Stimulated activated CD4-positive, alpha-beta T cell treated with anti-CD3 and anti-CD28 coated beads, Interleukin-2, amount 100 ng/mL, for 4 hours (primary cell): ENCODE measurements around the gene SERINC3.
"Not testable (repeated sequence)": the region's sequence is repeated elsewhere in the genome, so short reads cannot be mapped to it uniquely, and the experiment has no call there.

ENCODE experiments used
- DNase-seq: peaks from one replicate; pipeline ENCODE4 v3.0.0-alpha.2; 2020; ENCODE audit warnings: low read depth

The SERINC3 gene

DNA sequence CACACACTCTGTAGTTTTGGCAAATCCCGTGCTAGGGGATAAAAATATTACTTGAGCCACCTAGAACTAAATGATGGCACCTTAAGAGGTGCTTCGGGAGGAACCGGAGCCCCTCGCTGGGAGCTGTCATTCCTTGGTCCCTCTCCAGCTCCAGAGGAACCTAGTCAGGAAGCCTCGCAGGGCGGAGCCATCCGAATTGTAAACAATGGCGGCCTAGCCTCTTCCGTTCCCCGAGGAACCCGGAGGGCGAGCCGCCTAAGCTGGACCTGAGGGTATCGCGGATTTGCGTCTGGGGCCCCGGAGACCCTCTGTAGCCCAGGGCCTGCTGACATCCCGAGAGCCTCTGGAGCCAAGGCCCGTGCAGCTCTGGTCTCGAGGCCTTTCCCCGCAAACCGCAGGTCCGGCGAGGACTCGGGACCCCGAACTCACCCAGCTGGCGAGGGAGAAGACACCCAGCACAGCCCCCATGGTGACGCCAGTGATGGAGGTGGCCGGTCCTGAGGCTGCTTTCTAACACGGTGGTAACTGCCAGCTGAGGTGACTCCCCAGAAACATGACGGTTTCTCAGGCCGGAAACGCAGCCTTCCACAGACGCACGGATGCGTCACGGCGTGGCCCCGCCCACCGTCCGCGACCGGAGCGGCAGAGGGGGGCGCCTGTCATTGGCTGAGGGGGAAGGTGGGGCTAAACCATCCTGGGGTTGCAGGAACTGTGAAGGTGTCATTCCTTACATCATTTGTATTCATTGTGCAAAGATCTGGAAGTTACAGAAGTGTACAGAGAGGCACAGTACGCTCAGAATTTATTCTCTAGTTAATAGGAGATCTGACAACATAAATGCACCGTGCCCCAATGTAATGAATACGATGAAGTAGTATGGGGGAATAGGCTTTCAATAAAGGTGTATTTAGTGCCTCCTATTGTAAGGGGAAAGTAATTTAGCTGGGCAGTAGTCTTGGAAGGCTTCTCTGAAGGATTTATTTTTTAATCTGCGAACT is at the start of gene SERINC3:
SERINC3 (minus strand) TSS at position 587 of the 998 bp plus-strand sequence; CDS start at position 468, 119 bp downstream.
- peak; percentile 94 for DNase-seq

DNA sequence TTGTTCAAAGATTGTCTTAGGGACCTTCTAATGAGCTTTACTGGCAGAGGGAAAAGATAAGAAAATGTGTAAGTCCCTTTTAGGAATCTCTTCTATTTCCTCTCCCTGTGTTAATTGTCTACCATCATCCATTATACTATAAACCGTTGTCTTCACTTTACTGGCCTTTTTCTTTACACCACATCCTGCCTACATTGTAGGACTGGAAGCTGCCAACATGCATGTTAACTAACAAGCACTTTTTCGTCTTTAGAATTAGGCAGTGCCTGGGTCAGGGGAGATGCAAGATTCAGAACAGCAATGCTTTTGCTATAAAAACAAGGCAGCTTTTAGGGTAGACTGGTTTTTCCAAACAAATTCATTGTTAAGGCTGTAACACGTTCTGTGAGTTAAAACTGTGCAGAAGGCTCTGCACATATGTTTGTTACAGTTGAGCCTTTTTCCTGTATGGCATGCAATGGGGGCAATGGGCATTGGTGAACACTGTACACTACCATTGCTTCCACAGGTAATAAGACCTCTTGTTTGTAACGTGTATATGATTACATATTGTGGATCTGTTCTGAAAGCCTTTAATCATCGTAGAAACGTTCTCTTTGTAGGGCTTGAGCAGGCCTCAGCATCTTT is 49.6 kb upstream of the SERINC3 start:
- no peak for DNase-seq

DNA sequence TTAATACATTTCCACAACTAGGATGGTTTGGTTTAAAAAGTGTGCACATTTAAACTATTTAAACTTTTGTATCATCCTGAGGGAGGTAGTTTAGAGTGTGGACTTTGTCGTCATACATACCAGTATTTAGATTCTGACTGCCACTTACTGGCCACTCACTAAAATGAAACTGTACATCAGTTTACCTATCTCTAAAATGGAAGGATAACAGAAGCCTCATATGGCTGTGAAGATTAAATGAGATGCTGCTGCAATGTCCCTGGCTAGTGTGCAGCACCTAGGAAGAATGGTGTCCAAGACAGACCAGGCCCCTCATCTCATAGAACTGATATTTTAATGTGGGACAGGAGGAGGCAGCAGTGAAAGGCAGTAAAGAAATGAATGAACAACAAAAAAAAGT is 48.5 kb upstream of the SERINC3 start:
- DNase-seq: no peak

DNA sequence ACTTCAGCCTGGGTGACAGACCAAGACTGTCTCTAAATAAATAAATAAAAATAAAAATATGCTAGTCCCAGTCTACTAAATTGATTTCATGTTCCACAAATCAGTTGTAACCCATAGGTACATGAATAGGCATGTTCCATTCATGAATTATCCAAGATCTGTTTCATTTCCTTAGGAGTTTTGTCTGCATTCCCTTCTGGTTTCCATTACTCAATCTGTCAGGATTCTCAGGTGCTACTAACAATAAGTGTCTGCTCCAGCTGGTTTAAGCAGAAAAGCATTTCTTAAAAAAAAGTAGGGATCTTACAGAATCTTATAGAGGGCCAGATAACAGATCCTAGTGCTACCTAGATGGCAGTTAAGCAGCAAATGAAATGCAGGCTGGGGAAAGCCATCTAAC is 44.9 kb upstream of the SERINC3 start:
- no peak for DNase-seq

DNA sequence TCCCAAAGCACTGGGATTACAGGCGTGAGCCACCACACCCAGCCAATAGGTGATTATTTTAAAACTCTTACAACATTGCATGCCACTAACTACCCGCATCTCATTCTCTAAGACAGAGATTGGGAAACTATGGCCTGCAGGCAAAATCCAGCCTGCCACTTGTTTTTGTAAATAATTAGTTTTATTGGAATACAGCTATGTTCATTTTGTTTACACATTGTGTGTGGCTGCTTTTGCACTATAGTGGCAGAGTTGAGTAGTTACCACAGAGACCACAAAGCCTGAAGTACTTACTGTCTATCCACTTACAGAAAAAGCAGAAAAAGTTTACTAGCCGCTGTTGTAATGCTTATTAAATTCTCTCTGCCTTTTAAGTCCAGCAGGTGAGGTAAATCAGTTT is 44.1 kb upstream of the SERINC3 start:
- DNase-seq: no peak

DNA sequence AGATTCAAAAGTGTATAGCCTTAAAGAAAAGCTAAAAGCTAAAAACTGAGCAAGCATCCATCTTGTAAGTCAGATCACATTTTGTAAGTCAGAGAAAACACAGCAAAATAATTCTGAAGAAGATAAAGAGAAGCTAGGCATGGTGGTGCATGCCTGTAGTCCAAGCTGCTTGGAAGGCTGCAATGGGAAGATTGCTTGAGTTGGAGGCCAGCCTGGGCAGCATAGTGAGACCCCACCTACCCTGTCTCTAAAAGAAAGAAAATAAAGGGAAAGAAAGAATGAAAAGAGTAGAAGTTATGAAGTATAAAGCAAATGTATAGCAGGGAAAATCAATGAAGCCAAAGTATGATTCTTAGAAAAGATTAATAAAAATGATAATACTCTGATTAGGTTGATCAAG is 40.0 kb upstream of the SERINC3 start:
- no peak for DNase-seq

DNA sequence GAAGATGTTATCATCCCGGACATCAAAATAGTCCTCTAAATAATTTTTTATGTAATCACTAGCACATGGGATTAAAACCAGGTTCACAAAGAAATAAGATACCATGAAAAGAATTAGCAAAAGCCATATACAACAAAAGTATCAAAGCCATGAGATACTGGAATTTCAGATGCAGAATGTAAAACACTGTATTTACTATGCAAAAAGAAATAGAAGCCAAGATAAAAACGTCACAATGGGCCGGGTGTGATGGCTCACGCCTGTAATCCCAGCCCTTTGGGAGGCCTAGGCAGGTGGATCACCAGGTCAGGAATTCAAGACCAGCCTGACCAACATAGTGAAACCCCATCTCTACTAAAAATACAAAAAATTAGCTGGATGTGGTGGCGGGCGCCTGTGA is 38.9 kb upstream of the SERINC3 start:
- not testable (repeated sequence) for DNase-seq

DNA sequence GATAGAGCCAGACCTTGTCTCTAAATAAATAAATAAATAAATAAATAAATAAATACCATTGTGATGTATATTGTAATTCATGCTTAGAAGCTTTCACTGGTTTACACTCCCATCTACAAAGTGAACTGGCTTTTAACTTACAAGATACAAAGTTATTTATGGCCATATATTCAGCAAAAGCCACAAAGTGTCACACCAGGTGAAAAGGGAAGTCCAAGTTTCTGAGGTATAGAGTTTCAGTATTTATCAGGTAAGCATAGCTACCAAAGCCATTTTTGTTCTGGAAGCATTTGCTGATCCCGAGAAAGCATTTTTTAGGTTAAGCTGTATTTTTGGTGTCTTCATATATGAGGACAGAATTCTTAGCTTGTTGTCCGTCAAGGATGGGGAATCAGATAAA is 38.4 kb upstream of the SERINC3 start:
- DNase-seq: no peak

DNA sequence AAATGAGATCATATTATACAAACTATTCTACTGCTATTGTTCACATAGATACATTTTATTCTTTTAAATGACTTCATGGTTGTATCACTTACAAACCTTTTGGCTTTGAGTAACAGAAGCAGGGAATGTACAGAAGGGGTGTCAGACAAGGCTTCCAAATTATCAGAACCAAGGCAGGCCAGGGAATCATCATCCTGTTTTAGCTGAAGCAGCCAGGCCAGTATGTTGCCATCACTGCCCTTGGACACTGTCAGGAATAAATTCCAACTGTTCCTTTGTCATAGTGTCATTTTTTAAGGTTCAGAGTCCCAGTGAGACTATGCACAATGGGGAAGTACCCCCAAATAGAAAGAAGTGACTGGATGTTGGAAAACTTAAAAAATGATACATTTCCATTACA is 37.4 kb upstream of the SERINC3 start:
- DNase-seq: no peak

DNA sequence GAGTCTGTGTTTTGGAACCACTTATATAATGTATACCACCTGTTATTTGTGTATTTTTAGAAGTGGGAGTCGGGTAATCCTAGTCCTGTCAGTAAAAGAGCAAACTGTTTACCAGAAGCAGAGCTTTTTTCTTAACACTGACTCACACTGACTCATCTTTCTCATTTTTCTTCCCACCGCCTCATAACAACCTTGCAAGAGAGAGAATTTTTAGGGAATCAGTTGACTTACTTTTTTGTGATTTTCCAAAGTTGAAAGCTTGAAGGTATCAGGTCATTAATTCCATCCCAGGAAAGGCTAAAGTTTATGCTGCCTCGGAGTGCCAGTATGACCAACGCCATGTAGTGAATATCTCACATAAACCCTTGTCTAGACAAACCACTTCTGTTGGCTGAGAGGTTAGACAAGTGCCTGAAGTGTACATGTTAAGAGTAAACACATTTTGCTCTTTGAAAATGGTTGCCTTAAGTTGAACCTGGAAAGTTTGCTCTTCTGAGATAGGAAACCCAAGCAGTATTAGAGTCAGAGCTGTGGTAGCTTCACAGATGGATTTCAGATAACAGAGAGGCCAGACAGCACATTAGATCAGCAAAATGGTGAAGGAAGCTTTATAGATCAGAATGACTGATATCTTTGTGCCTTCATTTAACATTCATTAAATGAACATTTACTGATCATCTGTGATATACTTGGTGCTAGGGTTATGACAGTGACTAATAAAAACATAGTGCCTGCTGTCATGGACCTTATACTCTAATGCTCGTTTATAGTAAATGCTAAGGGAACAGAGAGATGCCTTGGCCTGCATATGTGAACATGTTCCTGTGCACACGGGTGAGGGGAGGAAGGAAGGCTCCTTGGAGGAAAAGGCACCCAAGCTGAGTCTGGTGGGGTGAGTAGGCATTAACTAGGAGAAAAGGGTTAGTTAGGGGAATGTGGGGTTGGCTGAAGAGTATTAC is 31.4 kb upstream of the SERINC3 start:
- DNase-seq: no peak

DNA sequence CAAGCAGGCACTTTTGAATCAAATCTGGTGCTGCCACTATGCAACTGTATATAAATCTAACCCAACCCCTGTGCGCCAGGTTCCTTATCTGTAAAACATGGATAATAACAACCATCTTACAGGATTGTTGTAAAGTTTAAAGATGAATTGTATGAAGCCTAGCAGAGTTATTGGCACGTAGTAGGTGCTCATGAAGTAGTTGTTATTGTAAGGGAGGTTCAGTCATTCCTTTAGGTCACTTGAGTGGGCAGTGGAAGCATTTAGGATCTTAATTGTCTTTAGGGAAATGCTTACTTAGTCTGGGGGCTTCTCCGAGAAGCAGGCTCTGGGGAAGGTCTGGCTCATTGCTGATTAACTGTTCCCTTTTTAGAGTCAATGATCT is 30.7 kb upstream of the SERINC3 start:
- DNase-seq: no peak

DNA sequence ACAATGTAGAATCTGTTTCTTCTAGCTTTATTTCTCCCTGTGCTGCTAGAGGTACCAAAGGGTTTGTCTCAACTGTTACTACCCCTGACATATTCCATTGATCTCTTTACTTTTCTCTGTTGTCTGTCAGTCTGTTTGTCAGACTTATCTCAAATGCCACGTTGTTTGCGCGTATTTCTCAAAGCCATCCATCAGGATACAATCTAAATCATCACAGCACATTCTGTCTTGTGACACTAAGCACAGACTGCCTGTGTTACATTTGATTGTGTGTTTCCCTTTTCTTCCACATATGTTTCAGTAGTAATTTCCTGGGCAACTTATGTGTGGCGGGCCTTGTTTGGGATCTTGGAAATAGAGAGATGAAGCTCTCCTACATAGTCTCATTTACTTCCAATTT is 30.2 kb upstream of the SERINC3 start:
- DNase-seq: no peak

DNA sequence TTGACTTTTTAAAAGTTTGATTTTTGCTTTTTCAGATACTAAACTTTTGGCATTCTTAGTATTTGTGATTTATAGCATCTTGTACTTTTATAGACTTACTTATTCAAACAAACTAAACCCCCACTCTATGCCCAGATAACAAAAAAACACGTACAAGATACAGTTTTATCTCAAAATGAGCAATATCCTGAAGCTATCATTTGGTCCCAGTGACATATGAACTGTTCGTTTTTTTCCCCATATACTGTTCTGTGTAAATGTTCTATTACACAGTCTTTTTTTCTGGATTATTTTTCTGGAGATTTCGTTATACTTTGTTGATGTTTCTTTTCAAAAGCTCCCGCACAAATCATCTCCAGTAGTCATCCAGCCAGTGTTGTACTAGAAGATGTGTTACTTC is 27.3 kb upstream of the SERINC3 start:
- no peak for DNase-seq

DNA sequence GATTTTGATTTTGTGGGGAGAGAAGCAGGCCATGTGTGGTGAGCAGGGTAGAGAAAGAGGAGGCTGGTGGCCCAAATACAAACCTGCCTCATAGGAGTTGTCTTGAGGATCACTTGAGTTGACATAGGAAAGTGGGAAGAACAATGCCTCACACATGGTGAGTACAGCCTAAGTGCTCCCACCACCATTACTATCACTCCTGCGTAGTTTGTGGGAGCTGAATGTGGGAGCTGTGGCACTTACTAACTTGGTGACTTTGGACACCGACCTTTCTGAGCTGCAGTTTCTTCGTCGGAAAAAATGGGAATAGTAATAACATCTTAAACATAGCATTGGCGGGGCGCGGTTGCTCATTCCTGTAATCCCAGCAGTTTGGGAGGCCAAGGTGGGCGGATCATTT is 25.5 kb upstream of the SERINC3 start:
- DNase-seq: no peak

DNA sequence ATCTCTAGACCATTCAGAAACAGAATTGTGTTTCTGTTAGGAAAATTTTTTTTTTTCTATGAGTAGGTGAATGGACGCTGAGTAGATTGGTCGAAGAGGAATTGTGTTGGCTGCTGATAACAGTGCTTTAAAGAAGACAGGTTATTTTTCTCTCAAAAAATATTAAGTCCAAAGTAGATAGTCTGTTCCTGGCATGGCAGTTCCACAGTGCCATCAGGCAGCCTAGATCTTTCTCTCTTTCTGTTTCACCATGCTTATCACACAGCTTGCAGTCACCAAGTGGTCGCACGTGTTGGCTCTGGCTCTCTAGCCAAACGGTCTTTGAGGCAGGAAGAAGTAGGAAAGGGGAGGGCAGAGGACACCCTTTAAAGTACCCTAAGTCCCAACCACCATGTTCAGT is 22.4 kb upstream of the SERINC3 start:
- no peak for DNase-seq

DNA sequence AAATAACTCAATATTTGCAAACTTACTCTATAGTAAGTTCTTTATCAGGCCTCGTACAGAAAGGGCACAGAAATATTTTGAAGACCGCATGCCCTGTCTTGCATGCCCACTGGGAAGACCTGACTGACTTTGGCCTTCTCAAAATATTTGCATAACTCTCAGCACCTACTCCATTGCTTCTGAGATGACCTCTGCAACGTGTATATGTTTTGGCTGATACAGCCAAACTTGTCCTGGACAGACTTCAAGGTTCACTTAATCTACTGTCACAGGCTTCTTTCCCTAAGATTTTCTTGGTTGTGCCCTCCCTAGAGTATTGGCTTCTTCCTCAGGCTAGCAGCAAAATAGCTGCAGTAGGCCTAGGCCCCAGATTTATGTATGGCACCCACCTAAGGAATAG is 21.5 kb upstream of the SERINC3 start:
- no peak for DNase-seq

DNA sequence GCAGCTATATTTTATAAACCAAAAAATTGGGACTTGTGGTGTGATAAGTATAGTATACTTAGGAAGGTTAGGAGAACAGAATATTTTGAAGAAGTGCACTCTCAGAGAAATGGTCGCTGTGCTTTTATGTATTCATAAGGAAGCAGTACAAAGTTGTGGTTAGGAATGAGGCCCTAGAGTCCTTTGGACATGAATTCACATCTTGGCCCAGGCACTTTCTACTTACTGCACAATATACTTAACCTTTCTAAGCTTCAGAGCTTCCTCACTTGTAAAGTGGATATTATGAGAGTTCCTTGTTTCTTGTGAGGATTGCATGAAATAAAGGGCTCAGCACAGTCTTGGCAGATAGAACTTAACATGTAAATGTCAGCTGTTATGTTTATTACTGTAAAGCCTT is 21.0 kb upstream of the SERINC3 start:
- DNase-seq: no peak

DNA sequence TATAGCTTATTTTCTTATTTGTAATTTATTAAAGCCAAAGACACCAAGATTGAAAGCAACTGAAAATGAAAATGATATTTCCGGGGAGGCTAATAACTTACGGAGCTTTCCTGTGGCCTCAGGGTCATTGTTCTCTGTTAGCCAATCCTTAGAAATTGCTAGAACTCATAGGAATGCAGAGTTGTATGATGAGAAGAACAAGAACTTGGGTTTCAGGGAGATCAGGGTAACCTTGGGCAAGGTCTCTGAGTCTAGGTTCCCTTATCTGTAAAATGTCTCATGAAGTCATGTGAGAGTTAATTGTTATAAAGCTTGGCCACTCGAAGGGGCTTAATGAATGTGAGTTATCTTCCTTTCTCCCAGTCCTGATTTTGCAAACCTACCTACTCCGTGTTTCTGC is 20.1 kb upstream of the SERINC3 start:
- no peak for DNase-seq

DNA sequence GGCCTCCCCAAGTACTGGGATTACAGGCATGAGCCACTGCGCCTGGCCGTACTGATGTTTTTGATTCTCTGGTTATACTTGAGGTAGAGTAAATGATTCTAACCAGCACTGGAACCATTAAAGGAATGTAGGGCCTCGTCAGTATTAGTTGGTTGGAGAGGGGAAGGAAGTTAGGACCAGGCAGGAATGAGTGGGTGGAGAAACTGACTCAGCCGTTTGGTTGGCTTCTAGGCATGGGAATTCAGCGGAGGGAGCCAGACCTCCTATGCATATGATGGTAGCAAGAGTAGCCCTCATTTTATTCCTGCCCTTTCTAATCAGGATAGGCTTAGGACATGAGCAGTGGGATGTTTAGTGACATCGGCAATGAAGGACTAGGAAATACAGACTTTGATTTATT is 19.0 kb upstream of the SERINC3 start:
- DNase-seq: no peak

DNA sequence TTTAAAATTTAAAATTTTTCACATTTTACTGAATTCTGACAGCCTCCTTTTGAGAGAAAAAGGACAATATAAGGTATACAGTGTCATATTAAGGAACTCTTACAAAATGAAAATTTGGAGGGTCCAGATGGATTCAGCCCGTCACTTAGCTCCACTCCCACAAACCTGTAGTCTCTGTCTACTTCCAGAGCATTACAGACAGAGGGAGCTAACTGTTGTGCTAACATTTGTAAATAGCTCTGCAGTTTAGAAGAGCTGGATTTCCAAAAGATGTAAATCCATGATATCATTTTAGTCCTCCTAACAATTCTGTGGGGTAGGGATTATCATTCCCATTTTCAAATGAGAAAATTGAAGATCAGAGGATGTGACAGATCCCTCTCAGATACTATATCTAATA is 16.1 kb upstream of the SERINC3 start:
- DNase-seq: no peak

DNA sequence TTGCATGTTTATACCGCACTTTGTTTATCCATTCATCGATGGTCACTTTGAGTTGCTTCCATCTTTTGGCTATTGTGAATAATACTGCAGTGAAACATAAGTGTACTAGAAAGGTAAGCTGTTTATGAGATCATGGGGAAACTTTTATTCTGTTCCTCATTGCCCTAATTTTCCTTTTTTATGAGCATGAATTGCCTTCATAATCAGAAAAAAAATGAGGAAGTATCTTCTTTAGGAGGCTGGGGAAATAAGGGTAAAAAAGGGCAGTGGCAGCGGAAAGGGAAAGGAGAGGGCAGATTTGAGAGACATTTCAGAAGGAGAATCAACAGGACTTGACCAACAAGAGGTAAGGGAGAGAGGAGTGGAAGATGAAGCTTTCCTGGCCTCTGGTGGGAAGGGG is 14.3 kb upstream of the SERINC3 start:
- no peak for DNase-seq

DNA sequence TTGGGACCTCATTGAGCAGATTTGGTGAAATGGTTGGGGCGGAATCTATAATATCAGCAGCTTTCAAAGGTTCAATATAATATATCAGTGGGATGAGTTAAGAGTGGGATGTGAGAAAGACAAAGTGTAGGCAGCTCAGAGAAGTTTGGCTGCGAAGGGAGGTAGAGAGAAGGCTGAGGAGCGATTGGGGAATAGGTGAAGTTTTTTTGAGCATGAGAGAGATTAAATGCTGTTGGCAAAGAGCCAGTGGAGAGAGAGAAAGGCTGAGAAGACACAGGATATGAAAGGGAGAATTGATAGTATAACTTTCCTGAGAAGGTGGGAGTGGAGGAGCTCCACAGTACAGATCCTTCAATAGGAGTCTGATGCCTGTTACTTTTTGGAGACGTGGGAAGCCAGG is 12.1 kb upstream of the SERINC3 start:
- no peak for DNase-seq

DNA sequence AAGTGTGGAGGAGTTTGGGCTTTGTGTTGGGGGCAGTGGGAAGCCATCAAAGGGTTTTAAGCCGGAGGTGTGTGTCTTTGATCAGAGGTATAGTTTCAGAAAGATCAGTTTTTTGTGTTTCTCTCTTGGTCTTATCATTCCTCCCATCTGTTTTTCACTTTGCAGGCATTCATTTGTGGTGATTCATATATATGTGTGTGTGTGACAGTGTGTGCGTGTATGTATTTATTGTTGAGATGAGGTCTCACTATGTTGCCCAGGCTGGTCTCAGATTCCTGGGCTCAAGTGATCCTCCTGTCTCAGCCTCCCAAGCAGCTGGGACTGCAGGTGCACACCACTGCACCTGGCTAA is 11.1 kb upstream of the SERINC3 start:
- no peak for DNase-seq
